Kidney epithelial cell (primary cell): ENCODE measurements around the gene USP46. TPM values are rescaled to one million over a fixed set of nuclear protein-coding genes. Genes with fewer than 3 reads are reported as not detected.

ENCODE experiments used
- DNase-seq: peaks from one replicate; pipeline ENCODE4 v3.0.0-alpha.2; 2010; ENCODE audit warnings: low read depth
- H3K27me3 ChIP-seq: 2 replicates; pipeline ENCODE4 v1.6.0; 2011; ENCODE audit warnings: low read length; ENCODE audit not compliant: control insufficient read depth, insufficient read depth
- H3K36me3 ChIP-seq: 2 replicates; pipeline ENCODE4 v1.5.1; 2011; ENCODE audit warnings: low read length; ENCODE audit not compliant: control insufficient read depth, insufficient read depth
- H3K4me3 ChIP-seq: 2 replicates; pipeline ENCODE4 v1.5.1; 2011; ENCODE audit warnings: low read depth, mild to moderate bottlenecking, control low read depth, low read length
- total RNA-seq: library from RNA; depleted of rRNA; stranded (reverse); fragments of >200 nt; gene quantifications from 2 replicates; pipeline ENCODE4 v1.2.3, GENCODE V29; 2015
- TF ChIP-seq, protein P1 (sequence below): IDR thresholded peaks from 2 replicates; pipeline ENCODE4 v1.5.1; 2011; ENCODE audit warnings: mild to moderate bottlenecking, moderate library complexity, low read length, control low read depth, inconsistent platforms; ENCODE audit not compliant: insufficient read depth, poor library complexity, severe bottlenecking

Gene USP46
- total RNA-seq, 1 donor from 2014 or later, result 14.9 TPM

DNA sequence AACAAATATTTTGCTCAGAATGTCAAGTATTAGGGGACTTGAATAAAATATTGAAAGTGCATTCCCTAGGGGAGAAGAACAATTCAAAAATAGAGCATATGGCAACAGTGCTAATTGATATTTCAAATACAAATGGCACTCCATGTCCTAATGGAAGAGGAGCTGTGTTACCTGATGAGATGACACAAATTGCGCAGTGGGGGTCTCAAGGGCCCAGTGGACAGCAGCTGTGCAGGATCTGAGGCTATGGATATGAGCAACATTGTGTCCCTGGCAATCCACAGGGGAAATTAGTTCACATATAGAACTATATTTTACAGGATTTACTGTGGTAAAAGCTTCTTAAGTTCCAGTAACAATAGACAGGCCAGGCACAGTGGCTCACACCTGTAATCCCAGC is 17.4 kb upstream of the USP46 start:
- Histone ChIP-seq H3K27me3 (no peaks in the 10 kb centered on the region), H3K36me3 (no peaks in the 10 kb centered on the region), H3K4me3 (no peak overlapping the region)
- TF ChIP-seq, protein P1, sequence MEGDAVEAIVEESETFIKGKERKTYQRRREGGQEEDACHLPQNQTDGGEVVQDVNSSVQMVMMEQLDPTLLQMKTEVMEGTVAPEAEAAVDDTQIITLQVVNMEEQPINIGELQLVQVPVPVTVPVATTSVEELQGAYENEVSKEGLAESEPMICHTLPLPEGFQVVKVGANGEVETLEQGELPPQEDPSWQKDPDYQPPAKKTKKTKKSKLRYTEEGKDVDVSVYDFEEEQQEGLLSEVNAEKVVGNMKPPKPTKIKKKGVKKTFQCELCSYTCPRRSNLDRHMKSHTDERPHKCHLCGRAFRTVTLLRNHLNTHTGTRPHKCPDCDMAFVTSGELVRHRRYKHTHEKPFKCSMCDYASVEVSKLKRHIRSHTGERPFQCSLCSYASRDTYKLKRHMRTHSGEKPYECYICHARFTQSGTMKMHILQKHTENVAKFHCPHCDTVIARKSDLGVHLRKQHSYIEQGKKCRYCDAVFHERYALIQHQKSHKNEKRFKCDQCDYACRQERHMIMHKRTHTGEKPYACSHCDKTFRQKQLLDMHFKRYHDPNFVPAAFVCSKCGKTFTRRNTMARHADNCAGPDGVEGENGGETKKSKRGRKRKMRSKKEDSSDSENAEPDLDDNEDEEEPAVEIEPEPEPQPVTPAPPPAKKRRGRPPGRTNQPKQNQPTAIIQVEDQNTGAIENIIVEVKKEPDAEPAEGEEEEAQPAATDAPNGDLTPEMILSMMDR, result no peak
- DNase-seq, result no peak

DNA sequence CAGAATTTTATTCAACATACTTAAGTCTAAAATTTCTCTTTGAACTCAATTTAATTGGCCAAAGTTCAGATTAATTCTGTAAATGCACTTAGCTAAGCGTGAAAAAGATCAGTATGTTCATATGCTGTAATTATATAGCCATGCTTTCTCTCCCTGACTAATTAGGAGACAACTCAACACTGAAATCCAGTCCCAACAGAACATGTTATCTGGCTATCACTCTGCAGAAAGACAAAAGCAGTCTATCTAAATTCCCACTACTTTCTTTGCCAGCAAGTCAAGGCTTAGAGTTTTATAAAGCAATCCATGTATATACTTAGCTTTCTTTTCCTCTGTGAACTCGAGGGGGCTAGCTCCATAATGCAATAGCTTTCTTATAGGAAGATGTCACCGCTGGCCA is 16.0 kb upstream of the USP46 start:
- TF ChIP-seq, protein P1, result no peak
- no peaks in the 10 kb centered on the region for H3K27me3 ChIP-seq
- DNase-seq, result no peak
- H3K36me3 ChIP-seq, result no peaks in the 10 kb centered on the region
- no peak overlapping the region for H3K4me3 ChIP-seq

DNA sequence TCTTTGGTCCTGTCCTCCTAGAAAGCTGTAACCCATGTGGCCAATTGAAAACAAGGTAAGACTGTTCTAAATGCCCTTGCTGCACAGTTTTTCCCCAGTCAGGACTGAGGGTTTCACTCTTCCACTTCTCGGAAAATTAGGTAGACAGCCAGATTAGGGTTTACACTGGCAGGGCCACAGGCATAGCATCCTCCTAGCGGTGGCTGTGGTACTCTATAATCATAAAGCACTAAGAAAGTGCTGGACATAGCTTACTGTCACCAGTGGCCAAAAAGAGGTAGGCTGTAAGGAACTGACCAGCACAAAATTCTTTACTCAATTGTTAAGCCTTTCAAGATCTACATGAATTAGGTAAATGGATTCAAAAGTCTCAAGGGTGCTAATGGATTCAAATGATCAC is 11.6 kb upstream of the USP46 start:
- H3K4me3 ChIP-seq, result no peak overlapping the region
- no peaks in the 10 kb centered on the region for H3K27me3 ChIP-seq
- no peak for DNase-seq
- no peaks in the 10 kb centered on the region for H3K36me3 ChIP-seq
- TF ChIP-seq, protein P1, result no peak

DNA sequence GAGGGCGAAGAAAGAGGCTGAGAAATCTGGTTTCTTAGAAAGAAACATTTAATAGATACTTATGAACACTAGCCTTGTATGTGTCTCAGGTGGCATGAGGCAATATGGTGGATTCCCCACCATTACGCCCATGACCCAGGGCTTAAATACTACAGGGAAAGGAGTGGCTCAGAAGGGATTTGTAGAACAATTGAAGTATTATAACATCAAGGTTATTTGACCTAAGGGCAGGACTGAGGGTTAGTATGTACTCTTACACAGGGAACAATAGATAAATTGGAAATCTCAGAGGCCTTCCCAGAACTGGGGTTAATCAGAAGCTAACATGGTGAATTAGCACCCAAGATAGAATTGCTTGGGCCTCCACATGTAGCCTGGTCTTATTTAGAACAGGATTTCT is 11.0 kb upstream of the USP46 start:
- no peak for DNase-seq
- H3K4me3 ChIP-seq, result no peak overlapping the region
- H3K36me3 ChIP-seq, result no peaks in the 10 kb centered on the region
- TF ChIP-seq, protein P1, result no peak
- H3K27me3 ChIP-seq, result no peaks in the 10 kb centered on the region

DNA sequence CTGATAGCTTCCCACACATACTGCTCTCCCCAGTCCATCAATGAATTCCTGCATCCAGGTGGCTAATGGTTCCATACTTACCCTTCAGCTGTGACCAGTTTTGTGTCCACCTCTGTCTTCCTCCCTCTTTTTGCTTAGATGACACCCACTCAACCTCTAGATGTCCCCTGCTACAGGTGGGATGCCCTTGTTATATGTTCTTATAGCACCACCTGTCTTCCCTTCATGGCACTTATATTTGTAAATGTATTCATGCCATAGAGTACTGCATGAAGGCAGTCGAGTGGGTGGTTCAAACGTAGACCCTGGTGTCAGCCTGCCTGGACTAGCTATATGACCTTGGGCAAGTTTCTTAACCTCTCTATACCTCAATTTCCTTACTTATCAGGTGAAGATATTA is 6.5 kb upstream of the USP46 start:
- DNase-seq, result no peak
- Histone ChIP-seq H3K36me3 (no peaks in the 10 kb centered on the region), H3K27me3 (no peaks in the 10 kb centered on the region), H3K4me3 (no peak overlapping the region)
- TF ChIP-seq, protein P1, result peak; percentile 18

DNA sequence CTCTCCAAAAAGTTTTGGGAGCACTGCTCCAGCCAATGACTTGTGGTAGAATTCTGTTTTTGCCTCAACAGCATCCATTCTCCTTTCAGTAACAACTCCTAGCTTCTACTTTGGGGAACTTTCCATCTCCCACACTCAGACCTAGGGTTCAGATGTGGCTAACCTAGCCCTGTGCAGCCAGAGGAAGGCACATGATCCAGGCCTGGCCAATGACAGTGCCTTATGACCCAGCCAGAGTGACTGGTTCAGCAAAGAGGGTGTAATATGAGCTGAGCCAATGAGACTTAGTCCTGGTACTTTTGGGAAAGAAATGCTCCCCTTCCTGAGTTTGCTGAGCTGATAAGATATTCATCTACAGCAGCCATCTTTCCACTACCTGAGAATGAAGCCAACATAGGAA is 5.4 kb upstream of the USP46 start:
- no peaks in the 10 kb centered on the region for H3K36me3 ChIP-seq
- H3K27me3 ChIP-seq, result no peaks in the 10 kb centered on the region
- DNase-seq, result no peak
- TF ChIP-seq, protein P1, result no peak
- H3K4me3 ChIP-seq, result no peak overlapping the region
